EL (cell line): Measurements from ENCODE around the gene NTRK2.

Experiments used
- DNase-seq: peaks from one replicate; pipeline ENCODE4 v3.0.0-alpha.2; 2016

NTRK2 gene

GRCh38 chr9:84949971-84950370 is 280.4 kb downstream of the NTRK2 start:
- no peak for DNase-seq

GRCh38 chr9:84950879-84951811 is 281.6 kb downstream of the NTRK2 start:
- no peak for DNase-seq

GRCh38 chr9:84953252-84953773 is 283.8 kb downstream of the NTRK2 start:
- no peak for DNase-seq

- peak; percentile 56 for DNase-seq
Observed at GRCh38 chr9:84953797-84954705, 284.5 kb downstream of the NTRK2 start.

- no peak for DNase-seq
Observed at GRCh38 chr9:84955155-84955554, 285.6 kb downstream of the NTRK2 start.

- DNase-seq, result no peak
Observed at GRCh38 chr9:84955971-84956370, 286.4 kb downstream of the NTRK2 start.

GRCh38 chr9:84959339-84959738 is 289.8 kb downstream of the NTRK2 start:
- DNase-seq, result no peak

- DNase-seq, result no peak
Observed at GRCh38 chr9:84966876-84967830, 297.6 kb downstream of the NTRK2 start.

- DNase-seq, result no peak
Observed at GRCh38 chr9:84969084-84969483, 299.6 kb downstream of the NTRK2 start.

GRCh38 chr9:84969736-84970135 is 300.2 kb downstream of the NTRK2 start:
- no peak for DNase-seq

GRCh38 chr9:84970432-84970831 is 300.9 kb downstream of the NTRK2 start:
- DNase-seq, result no peak

- no peak for DNase-seq
Observed at GRCh38 chr9:84971571-84971970, 302.0 kb downstream of the NTRK2 start.

- DNase-seq, result no peak
Observed at GRCh38 chr9:84974258-84974657, 304.7 kb downstream of the NTRK2 start.

GRCh38 chr9:84974855-84975254 is 305.3 kb downstream of the NTRK2 start:
- DNase-seq, result no peak

- peak; percentile 46 for DNase-seq
Observed at GRCh38 chr9:84975926-84976325, 306.4 kb downstream of the NTRK2 start.

GRCh38 chr9:84978661-84979060 is 309.1 kb downstream of the NTRK2 start:
- no peak for DNase-seq

GRCh38 chr9:84983749-84984148 is 314.2 kb downstream of the NTRK2 start:
- DNase-seq, result no peak

- no peak for DNase-seq
Observed at GRCh38 chr9:84988621-84989020, 319.1 kb downstream of the NTRK2 start.

GRCh38 chr9:84990416-84990815 is 320.9 kb downstream of the NTRK2 start:
- no peak for DNase-seq

- DNase-seq, result no peak
Observed at GRCh38 chr9:84990850-84991513, 321.5 kb downstream of the NTRK2 start.

- DNase-seq, result no peak
Observed at GRCh38 chr9:84991514-84991870, 322.0 kb downstream of the NTRK2 start.

GRCh38 chr9:84992381-84992780 is 322.9 kb downstream of the NTRK2 start:
- DNase-seq, result no peak
